ENCODE measurements around the gene CACNA2D1.

The CACNA2D1 gene

DNA sequence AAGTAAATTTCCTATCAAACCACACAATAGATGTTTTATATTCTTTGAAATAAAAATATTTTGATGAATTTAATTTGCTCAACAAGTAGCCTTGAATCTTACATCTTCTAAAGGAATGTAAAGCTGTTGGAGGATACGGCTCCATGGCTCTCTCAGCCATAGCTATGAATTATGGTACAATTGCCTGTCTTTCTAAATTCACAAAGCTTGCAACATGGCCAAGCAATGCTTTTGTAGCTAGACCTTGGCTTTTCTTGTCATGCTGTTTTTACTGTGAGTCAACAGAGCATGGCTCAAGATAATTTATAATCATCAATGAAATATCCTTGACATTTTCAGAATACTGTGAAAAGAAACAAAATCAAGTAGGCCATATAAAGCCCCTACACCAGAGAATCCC is 286.7 kb downstream of the CACNA2D1 start:
- no peak overlapping the region for H3K4me3 ChIP-seq (replicated peaks; ENCODE audit: low read depth, low read length)
- no peaks in the 10 kb centered on the region for H3K36me3 ChIP-seq (ENCODE audit: control insufficient read depth, insufficient read depth, low read length)
- TF ChIP-seq, protein P1, sequence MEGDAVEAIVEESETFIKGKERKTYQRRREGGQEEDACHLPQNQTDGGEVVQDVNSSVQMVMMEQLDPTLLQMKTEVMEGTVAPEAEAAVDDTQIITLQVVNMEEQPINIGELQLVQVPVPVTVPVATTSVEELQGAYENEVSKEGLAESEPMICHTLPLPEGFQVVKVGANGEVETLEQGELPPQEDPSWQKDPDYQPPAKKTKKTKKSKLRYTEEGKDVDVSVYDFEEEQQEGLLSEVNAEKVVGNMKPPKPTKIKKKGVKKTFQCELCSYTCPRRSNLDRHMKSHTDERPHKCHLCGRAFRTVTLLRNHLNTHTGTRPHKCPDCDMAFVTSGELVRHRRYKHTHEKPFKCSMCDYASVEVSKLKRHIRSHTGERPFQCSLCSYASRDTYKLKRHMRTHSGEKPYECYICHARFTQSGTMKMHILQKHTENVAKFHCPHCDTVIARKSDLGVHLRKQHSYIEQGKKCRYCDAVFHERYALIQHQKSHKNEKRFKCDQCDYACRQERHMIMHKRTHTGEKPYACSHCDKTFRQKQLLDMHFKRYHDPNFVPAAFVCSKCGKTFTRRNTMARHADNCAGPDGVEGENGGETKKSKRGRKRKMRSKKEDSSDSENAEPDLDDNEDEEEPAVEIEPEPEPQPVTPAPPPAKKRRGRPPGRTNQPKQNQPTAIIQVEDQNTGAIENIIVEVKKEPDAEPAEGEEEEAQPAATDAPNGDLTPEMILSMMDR (IDR thresholded peaks at IDR 0.05; ENCODE audit: insufficient read depth, low read length, poor library complexity, severe bottlenecking) = no peak
- no peak for DNase-seq (ENCODE audit: extremely low read depth, insufficient read length)
- no peaks in the 10 kb centered on the region for H3K27me3 ChIP-seq (replicated peaks; ENCODE audit: control insufficient read depth, insufficient read depth, low read length)

DNA sequence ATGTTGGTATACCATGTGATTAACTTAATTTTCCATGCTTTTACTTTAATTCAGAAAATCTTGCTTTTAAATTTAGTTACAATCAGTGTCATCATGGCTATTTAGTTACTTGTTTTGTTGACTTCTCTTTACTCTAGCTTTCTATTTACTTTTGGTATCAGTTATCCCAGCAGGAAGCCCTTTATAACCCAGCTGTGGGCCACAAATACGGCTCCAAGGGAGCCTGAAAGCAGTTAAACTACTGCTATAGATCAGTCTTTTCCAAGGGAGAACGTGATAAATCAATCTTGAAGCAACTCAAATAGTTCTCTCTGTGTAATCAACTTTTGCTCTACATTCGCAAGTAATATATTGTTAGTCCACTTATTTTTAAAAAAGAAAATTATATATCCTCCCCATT is 287.4 kb downstream of the CACNA2D1 start:
- TF ChIP-seq, protein P1 (IDR thresholded peaks at IDR 0.05; ENCODE audit: insufficient read depth, low read length, poor library complexity, severe bottlenecking) = no peak
- H3K4me3 ChIP-seq (replicated peaks; ENCODE audit: low read depth, low read length) = no peak overlapping the region
- no peak for DNase-seq (ENCODE audit: extremely low read depth, insufficient read length)
- no peaks in the 10 kb centered on the region for H3K36me3 ChIP-seq (ENCODE audit: control insufficient read depth, insufficient read depth, low read length)
- no peaks in the 10 kb centered on the region for H3K27me3 ChIP-seq (replicated peaks; ENCODE audit: control insufficient read depth, insufficient read depth, low read length)

DNA sequence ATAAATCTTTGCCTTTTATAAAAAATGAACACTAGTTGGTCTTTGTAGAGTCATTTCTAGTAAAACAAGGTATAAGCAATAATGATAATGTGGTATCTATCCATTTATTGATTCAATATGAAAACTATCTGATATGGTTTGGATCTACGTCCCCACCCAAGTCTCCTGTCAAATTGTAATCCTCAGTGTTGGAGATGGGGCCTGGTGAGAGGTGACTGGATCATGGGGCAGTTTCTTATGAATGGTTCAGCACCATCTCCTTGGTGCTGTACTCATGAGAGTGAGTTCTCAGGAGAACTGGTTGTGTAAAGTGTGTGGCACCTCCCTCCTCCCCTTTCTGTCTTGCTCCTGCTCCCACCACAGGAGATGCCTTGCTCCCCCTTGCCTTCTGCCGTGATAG is 288.8 kb downstream of the CACNA2D1 start:
- no peak overlapping the region for H3K4me3 ChIP-seq (replicated peaks; ENCODE audit: low read depth, low read length)
- no peaks in the 10 kb centered on the region for H3K36me3 ChIP-seq (ENCODE audit: control insufficient read depth, insufficient read depth, low read length)
- H3K27me3 ChIP-seq (replicated peaks; ENCODE audit: control insufficient read depth, insufficient read depth, low read length) = no peaks in the 10 kb centered on the region
- TF ChIP-seq, protein P1 (IDR thresholded peaks at IDR 0.05; ENCODE audit: insufficient read depth, low read length, poor library complexity, severe bottlenecking) = no peak
- DNase-seq (ENCODE audit: extremely low read depth, insufficient read length) = no peak

DNA sequence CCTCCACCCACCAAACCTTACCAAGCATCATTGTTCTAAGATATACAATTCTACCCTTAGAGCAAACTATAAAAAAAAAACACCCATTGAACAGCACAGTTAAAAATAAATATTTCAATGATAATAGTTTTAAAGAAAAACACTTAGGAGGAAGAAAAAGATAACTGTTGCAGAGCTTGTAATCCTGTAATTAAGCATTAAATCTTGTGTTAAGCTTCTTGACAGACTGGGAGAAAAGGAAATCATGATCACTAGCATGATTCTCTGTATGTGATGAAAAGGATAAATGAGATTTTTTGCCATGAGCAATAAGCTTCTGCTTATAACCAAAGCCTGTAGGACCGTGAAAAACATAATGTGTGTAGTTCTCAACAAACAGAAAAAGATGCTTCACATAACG is 289.8 kb downstream of the CACNA2D1 start:
- Histone ChIP-seq H3K4me3 (replicated peaks; ENCODE audit: low read depth, low read length) (no peak overlapping the region), H3K36me3 (ENCODE audit: control insufficient read depth, insufficient read depth, low read length) (no peaks in the 10 kb centered on the region), H3K27me3 (replicated peaks; ENCODE audit: control insufficient read depth, insufficient read depth, low read length) (no peaks in the 10 kb centered on the region)
- TF ChIP-seq, protein P1 (IDR thresholded peaks at IDR 0.05; ENCODE audit: insufficient read depth, low read length, poor library complexity, severe bottlenecking) = no peak
- DNase-seq (ENCODE audit: extremely low read depth, insufficient read length) = no peak

DNA sequence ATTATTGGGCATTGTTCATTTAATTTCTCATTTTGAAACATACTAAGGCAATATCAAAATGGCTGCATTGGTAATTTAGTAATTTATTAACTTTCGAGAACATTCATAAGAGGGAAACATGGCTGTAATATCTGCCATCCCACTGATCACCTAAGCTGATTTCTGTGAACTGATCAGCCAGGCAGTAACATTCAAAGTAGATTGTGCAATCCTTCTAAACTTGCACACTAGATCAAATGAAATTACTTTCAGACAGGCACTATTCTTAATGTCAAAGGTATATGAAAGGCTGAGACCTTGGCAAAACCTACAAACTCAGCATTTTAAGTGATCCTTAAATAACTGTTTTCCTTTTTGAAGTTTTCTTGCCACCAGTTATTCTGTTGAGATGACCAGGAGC is 290.7 kb downstream of the CACNA2D1 start:
- TF ChIP-seq, protein P1 (IDR thresholded peaks at IDR 0.05; ENCODE audit: insufficient read depth, low read length, poor library complexity, severe bottlenecking) = no peak

DNA sequence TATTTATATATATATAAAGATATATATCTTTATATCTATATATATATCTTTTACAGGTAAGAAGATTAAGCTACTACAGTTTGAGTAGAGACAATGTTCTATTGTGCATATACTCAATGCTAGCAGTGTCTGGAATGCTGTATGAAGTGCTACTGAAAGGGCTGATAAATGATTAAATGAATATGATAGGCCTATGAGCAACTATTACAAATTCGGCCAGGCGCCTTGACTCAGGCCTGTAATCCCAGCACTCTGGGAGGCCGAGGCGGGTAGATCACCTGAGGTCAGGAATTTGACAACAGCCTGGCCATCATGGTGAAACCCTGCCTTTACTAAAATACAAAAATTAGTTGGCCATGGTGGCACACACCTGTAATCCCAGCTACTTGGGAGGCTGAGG is 297.1 kb downstream of the CACNA2D1 start:
- Histone ChIP-seq H3K27me3 (replicated peaks; ENCODE audit: control insufficient read depth, insufficient read depth, low read length) (no peaks in the 10 kb centered on the region), H3K36me3 (ENCODE audit: control insufficient read depth, insufficient read depth, low read length) (no peaks in the 10 kb centered on the region), H3K4me3 (replicated peaks; ENCODE audit: low read depth, low read length) (no peak overlapping the region)
- TF ChIP-seq, protein P1 (IDR thresholded peaks at IDR 0.05; ENCODE audit: insufficient read depth, low read length, poor library complexity, severe bottlenecking) = no peak
- DNase-seq (ENCODE audit: extremely low read depth, insufficient read length) = no peak

More for the DNA sequence above, 290.7 kb downstream of the CACNA2D1 start:
- DNase-seq (ENCODE audit: extremely low read depth, insufficient read length) = no peak
- Histone ChIP-seq H3K27me3 (replicated peaks; ENCODE audit: control insufficient read depth, insufficient read depth, low read length) (no peaks in the 10 kb centered on the region), H3K36me3 (ENCODE audit: control insufficient read depth, insufficient read depth, low read length) (no peaks in the 10 kb centered on the region), H3K4me3 (replicated peaks; ENCODE audit: low read depth, low read length) (no peak overlapping the region)

All from GM06990 (cell line).